22Rv1 (cell line): ENCODE results near the gene ZSWIM5.

ENCODE experiments used
- CTCF ChIP-seq: fragments of 450-650 bp; IDR thresholded peaks from 2 replicates; pipeline ENCODE4 v1.5.1; 2017; ENCODE audit warnings: mild to moderate bottlenecking
- ZFX ChIP-seq: fragments of 450-650 bp; IDR thresholded peaks from 2 replicates; pipeline ENCODE4 v1.6.1; 2017; ENCODE audit warnings: antibody characterized with exemption, borderline replicate concordance

GRCh38 chr1:45101947-45102346 lies 104.5 kb downstream of the ZSWIM5 start:
- TF ChIP-seq CTCF (no peak), ZFX (no peak)
